ENCODE data around the gene PKD1L1.

DNA sequence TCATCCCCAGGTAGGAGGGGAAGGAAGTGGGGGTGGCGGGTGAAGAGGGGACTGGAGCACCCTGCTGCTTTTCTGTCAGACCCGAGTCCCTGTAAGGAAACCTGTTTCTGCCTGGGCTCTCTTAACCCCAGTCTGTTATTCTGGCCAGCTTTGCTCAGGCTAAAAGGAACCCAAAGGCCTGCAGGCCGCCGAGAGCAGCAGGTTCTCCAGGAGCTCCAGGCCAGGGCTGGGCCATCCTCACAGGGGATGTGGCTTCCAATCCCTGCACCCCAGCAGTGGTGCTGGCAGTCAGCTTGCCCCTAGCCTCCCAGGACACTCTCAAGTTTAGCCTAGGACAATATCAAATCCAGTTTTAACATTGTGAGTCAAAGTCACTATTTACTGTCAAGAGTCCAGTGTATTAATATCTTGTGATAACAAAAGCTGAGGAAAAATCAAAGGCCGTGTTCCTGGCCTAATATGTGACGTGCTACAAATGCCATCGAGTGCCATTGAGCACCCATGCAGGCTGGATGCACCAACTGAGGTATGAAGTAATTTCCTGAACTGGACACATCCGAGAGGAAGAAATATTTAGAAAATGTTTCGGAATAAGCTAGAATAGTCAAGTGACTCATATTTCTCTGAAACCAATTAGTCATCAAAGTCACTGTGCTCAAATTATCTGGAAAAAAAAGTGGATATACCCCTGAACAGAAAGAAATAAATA is 7.0 kb downstream of the PKD1L1 start:
- TF ChIP-seq, protein P1, sequence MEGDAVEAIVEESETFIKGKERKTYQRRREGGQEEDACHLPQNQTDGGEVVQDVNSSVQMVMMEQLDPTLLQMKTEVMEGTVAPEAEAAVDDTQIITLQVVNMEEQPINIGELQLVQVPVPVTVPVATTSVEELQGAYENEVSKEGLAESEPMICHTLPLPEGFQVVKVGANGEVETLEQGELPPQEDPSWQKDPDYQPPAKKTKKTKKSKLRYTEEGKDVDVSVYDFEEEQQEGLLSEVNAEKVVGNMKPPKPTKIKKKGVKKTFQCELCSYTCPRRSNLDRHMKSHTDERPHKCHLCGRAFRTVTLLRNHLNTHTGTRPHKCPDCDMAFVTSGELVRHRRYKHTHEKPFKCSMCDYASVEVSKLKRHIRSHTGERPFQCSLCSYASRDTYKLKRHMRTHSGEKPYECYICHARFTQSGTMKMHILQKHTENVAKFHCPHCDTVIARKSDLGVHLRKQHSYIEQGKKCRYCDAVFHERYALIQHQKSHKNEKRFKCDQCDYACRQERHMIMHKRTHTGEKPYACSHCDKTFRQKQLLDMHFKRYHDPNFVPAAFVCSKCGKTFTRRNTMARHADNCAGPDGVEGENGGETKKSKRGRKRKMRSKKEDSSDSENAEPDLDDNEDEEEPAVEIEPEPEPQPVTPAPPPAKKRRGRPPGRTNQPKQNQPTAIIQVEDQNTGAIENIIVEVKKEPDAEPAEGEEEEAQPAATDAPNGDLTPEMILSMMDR (conservative IDR thresholded peaks at IDR 0.05; ENCODE audit: low read depth, low read length): no peak
- no peak for TF ChIP-seq EZH2 (IDR thresholded peaks at IDR 0.05; ENCODE audit: borderline replicate concordance, low read depth, low read length, poor library complexity, severe bottlenecking)
